ENCODE results near the gene BCAS3.

- TF ChIP-seq POLR2A (IDR thresholded peaks at IDR 0.05) (no peak), CTCF (IDR thresholded peaks at IDR 0.05) (no peak)
These were observed 655.5 kb downstream of the BCAS3 start for GRCh38 chr17:61333136-61333535.

Measured in heart left ventricle (tissue), 13 donors.